ENCODE measurements around the gene ALAD. TPM values are rescaled to one million over a fixed set of nuclear protein-coding genes. Genes with fewer than 3 reads are reported as not detected.
"Not testable (repeated sequence)": the region's sequence is repeated elsewhere in the genome, so short reads cannot be mapped to it uniquely, and the experiment has no call there.

Gene ALAD
- total RNA-seq, 1 experiment from 2014 or later, result 18.9 TPM

- no peak for DNase-seq (ENCODE audit: low spot score)
- no TSS peak for BruUV-seq (replicated peaks)
- H3K27me3 ChIP-seq (replicated peaks; ENCODE audit: insufficient read depth, low read depth, low read length, poor library complexity), result no peaks in the 10 kb centered on the region
- POLR2A ChIA-PET (ENCODE audit: low non-redundant PET), result no interaction called here
- H3K9me3 ChIP-seq (ENCODE audit: low read depth, low read length, poor library complexity, severe bottlenecking), result no peaks in the 10 kb centered on the region
- H3K4me1 ChIP-seq (ENCODE audit: insufficient read depth, low read length, poor library complexity, severe bottlenecking), result no peaks in the 10 kb centered on the region
- no peak overlapping the region for H3K27ac ChIP-seq (ENCODE audit: low read depth, low read length, poor library complexity, severe bottlenecking)
- peaks cover 6% of the 10 kb centered on the region for H3K36me3 ChIP-seq (ENCODE audit: insufficient read depth, low read length, poor library complexity, severe bottlenecking)
- TF ChIP-seq EZH2 (IDR thresholded peaks at IDR 0.05; ENCODE audit: borderline replicate concordance, low read depth, low read length, poor library complexity, severe bottlenecking) (no peak), CTCF (conservative IDR thresholded peaks at IDR 0.05; ENCODE audit: low read depth, low read length) (no peak)
- intact Hi-C loops (cut with micrococcal nuclease; ENCODE audit: unreplicated experiment), result no loop called here
- CTCF ChIA-PET, result no interaction called here
- no peak overlapping the region for H3K4me3 ChIP-seq (ENCODE audit: low read depth, low read length, poor library complexity, severe bottlenecking)
Observed at GRCh38 chr9:113368982-113369854, 31.9 kb downstream of the ALAD start.

GRCh38 chr9:113368348-113368981 lies 32.6 kb downstream of the ALAD start:
- CTCF ChIA-PET, result no interaction called here
- no peaks in the 10 kb centered on the region for H3K9me3 ChIP-seq (ENCODE audit: low read depth, low read length, poor library complexity, severe bottlenecking)
- no TSS peak for BruUV-seq (replicated peaks)
- intact Hi-C loops (cut with micrococcal nuclease; ENCODE audit: unreplicated experiment), result no loop called here
- no peaks in the 10 kb centered on the region for H3K36me3 ChIP-seq (ENCODE audit: insufficient read depth, low read length, poor library complexity, severe bottlenecking)
- H3K27me3 ChIP-seq (replicated peaks; ENCODE audit: insufficient read depth, low read depth, low read length, poor library complexity), result no peaks in the 10 kb centered on the region
- no peaks in the 10 kb centered on the region for H3K4me1 ChIP-seq (ENCODE audit: insufficient read depth, low read length, poor library complexity, severe bottlenecking)
- no peak for TF ChIP-seq EZH2 (IDR thresholded peaks at IDR 0.05; ENCODE audit: borderline replicate concordance, low read depth, low read length, poor library complexity, severe bottlenecking)
- TF ChIP-seq CTCF (conservative IDR thresholded peaks at IDR 0.05; ENCODE audit: low read depth, low read length), result no peak
- no peak for DNase-seq (ENCODE audit: low spot score)
- H3K27ac ChIP-seq (ENCODE audit: low read depth, low read length, poor library complexity, severe bottlenecking), result no peak overlapping the region
- H3K4me3 ChIP-seq (ENCODE audit: low read depth, low read length, poor library complexity, severe bottlenecking), result no peak overlapping the region
- POLR2A ChIA-PET (ENCODE audit: low non-redundant PET), result no interaction called here

- H3K27ac ChIP-seq (ENCODE audit: low read depth, low read length, poor library complexity, severe bottlenecking); H3K4me3 ChIP-seq (ENCODE audit: low read depth, low read length, poor library complexity, severe bottlenecking); POLR2A ChIA-PET (ENCODE audit: low non-redundant PET); DNase-seq (ENCODE audit: low spot score); H3K27me3 ChIP-seq (replicated peaks; ENCODE audit: insufficient read depth, low read depth, low read length, poor library complexity); H3K36me3 ChIP-seq (ENCODE audit: insufficient read depth, low read length, poor library complexity, severe bottlenecking); BruUV-seq (replicated peaks); H3K4me1 ChIP-seq (ENCODE audit: insufficient read depth, low read length, poor library complexity, severe bottlenecking); CTCF ChIA-PET; intact Hi-C loops (cut with micrococcal nuclease; ENCODE audit: unreplicated experiment); H3K9me3 ChIP-seq (ENCODE audit: low read depth, low read length, poor library complexity, severe bottlenecking): not testable (repeated sequence)
Observed at GRCh38 chr9:113365652-113366051, 35.4 kb downstream of the ALAD start.
